RPMI7951 (cell line): ENCODE measurements around the gene PFN4. TPM values are rescaled to one million over a fixed set of nuclear protein-coding genes. Genes with fewer than 3 reads are reported as not detected.

ENCODE experiments used
- DNase-seq: peaks from one replicate; pipeline ENCODE4 v3.0.0-alpha.2; 2012; ENCODE audit warnings: low read depth
- total RNA-seq: library from RNA; depleted of rRNA; stranded (reverse); fragments of >200 nt; shearing (Covaris generic); gene quantifications from 2 replicates; pipeline ENCODE4 v1.2.3, GENCODE V29; 2014; rRNA removed

Gene PFN4
- total RNA-seq, 1 experiment from 2014 or later = 3.4 TPM

GRCh38 chr2:24077879-24078278 lies 45.3 kb downstream of the PFN4 start:
- no peak for DNase-seq

GRCh38 chr2:24077535-24077877 lies 45.6 kb downstream of the PFN4 start:
- DNase-seq = no peak

GRCh38 chr2:24076849-24077534 lies 46.1 kb downstream of the PFN4 start:
- DNase-seq = peak; percentile 15

- DNase-seq = peak; percentile 99
Observed at GRCh38 chr2:24075915-24076848, 47.0 kb downstream of the PFN4 start, which contains the start of gene SF3B6. TSS of gene SF3B6 (minus strand) at chr2:24076326. CDS start at chr2:24076229, 97 bp downstream.

- DNase-seq = no peak
Observed at GRCh38 chr2:24075259-24075658, 47.9 kb downstream of the PFN4 start.

GRCh38 chr2:24073816-24074215 lies 49.3 kb downstream of the PFN4 start:
- DNase-seq = no peak

GRCh38 chr2:24072259-24072658 lies 50.9 kb downstream of the PFN4 start:
- DNase-seq = no peak

- no peak for DNase-seq
Observed at GRCh38 chr2:24065341-24065740, 57.8 kb downstream of the PFN4 start.

Other genes with a start within 250 kb of the PFN4 start
- gene ATAD2B, start 196.2 kb downstream of the PFN4 start, total RNA-seq = 6.0 and 7.6 TPM in 2 replicates
- 19.6 and 24.2 TPM in 2 replicates for gene UBXN2A, start 182.9 kb downstream of the PFN4 start, total RNA-seq
- 0.24 TPM in 1 of 2 replicates, not detected in the other for gene MFSD2B, start 113.2 kb downstream of the PFN4 start, total RNA-seq
- gene WDCP, start 75.9 kb downstream of the PFN4 start, total RNA-seq = 11.7 and 14.2 TPM in 2 replicates
- gene FKBP1B, start 73.6 kb downstream of the PFN4 start, total RNA-seq = 10.9 and 15.6 TPM in 2 replicates
- 441 and 501 TPM in 2 replicates for gene SF3B6, start 47.0 kb downstream of the PFN4 start, total RNA-seq
- 42.7 and 57.8 TPM in 2 replicates for gene TP53I3, start 38.5 kb downstream of the PFN4 start, total RNA-seq
- gene FAM228B, start 135 bp upstream of the PFN4 start, total RNA-seq = 3.5 and 3.7 TPM in 2 replicates
- gene FAM228A, start 51.7 kb upstream of the PFN4 start, total RNA-seq = 0.29 and 0.36 TPM in 2 replicates
- 22.5 and 24.0 TPM in 2 replicates for gene ITSN2, start 237.2 kb upstream of the PFN4 start, total RNA-seq